EH (cell line): ENCODE data around the gene PLCH1.
A peak's percentile ranks its signal among the peaks of the same experiment; 100 is the strongest.

Experiments
- DNase-seq: peaks from one replicate; pipeline ENCODE4 v3.0.0-alpha.2; 2015; ENCODE audit warnings: low read depth

PLCH1 gene

GRCh38 chr3:155372281-155372680 is 372.6 kb downstream of the PLCH1 start:
- no peak for DNase-seq

DNA sequence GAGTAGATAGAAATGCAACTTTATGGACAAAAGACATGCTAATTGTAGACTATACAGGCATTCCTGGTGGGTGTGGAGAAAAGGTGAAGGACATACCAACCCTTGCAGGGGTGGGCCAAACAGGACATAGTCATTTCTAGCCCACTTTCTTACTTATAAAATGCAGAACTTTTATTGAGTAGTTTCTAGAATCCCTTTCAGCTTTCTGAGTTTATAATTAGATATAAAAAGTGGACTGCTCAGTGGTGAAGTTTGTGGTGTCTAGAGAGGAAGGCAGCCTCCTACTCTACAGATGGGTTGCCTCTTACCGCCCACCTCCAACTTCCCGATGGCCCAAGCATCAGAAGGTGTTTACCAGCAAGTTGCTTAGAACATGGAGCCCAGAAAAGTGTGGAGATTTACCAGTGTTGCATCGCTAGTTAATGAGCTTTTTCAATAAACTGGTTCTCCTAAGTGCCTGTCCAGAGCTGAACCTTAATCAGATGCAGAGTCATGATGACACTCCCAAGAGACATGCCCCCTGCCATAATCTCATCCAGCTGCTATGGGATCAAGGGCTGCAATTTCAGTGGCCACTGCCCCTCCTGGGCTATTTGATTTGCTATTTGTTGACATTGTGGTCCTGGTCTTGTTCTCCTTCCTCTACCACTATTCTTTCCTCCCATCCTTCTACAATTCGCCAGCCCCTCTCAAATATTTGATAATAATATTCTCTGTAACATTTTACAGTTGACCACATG is 373.9 kb downstream of the PLCH1 start:
- DNase-seq = no peak

- no peak for DNase-seq
These were observed 374.7 kb downstream of the PLCH1 start for GRCh38 chr3:155370198-155370597.

DNA sequence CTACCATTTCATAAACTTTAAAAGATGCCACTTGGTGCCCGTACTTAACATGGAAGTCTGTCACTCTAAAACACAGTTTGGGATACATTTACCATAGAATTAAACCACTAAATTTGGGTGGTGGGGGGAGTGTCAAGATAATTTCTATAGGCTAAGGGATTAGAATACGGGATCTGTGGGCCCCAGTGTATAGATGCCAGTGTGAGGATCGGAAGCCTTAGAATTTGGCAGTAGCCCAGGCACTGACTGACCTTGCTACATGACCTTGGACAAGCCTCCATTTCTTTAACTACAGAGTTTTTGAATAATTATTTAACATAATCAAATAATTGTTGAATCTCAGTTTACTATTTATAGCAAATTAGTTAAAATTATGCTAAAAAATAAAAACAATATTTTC is 375.1 kb downstream of the PLCH1 start:
- DNase-seq = no peak

DNA sequence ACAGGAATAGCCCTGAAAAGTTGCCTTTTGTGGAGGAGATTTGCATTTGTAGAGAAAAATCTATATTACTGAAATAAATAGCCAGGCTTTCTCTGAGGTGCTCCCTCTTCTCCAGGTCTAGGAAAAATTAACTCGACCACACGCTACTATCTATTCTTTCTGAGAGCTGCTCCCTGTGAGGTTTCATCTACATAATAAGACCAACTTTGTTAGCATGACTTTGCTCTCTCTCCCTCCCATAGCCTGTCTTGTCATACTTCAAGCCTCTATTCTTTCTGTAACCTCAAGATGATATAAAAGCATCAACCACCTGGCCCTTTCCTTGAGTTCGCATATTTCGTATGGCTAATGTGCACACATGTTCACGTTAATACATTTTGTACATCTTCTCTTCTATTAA is 375.6 kb downstream of the PLCH1 start:
- no peak for DNase-seq

DNA sequence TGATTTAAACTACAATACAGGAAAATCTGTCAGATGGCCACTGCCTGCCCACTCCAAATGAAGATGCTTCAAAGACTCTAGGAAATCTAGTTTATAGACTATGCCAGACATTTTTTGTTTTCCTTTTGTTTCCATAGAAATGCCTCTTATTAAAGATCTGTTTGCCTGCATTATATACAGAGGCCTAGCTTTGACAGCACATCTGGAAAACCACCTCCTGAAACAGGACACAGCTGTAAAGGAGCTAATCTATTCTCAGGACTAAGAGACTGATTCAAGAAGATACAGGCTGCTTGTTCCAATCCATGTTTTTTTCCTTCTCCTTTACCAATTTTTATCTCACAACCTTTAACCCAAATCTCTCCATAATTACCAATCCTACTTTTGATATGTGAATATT is 376.1 kb downstream of the PLCH1 start:
- no peak for DNase-seq

DNA sequence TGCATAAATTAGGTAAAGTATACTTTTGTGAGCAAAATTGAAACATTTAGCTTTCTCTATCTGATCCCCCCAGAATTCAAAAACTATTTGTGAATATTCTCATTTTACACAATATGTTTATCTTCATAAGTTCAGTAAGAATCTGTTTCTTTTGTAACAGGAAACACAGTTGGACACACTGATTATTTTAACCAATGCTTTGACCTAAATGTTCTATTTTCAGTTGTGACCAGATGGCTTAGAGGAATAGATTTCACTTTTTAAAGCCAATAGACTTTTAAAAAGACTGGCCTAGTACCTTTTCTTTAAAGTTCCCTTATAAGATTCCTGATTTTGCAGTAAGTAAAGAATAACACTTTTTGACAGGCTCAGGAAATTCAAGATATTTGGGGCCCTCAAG is 377.4 kb downstream of the PLCH1 start:
- DNase-seq = no peak

- no peak for DNase-seq
These were observed 379.6 kb downstream of the PLCH1 start for GRCh38 chr3:155365178-155365783.

DNA sequence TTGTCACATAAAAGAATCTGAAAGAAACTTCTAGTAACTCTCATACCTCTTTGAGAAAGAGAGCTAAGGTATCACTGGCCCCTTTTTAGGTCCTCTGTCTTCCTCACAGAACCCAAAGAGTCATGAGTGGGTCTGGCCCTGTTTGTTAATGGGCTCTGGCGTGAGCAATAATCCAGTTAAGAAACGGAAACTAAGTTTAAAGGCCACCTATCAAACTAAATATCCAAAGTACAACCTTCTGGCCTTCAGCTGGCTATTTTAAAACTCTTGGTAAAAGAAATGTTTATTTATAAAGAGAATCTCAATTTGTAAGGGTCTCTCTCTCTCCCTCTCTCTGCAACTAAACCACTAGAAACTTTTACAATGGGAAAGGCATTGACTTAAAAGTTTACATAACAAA is 380.4 kb downstream of the PLCH1 start:
- DNase-seq = no peak

- DNase-seq = no peak
These were observed 381.2 kb downstream of the PLCH1 start for GRCh38 chr3:155363690-155364070.

GRCh38 chr3:155362808-155363689 is 381.8 kb downstream of the PLCH1 start:
- no peak for DNase-seq

- no peak for DNase-seq
These were observed 384.6 kb downstream of the PLCH1 start for GRCh38 chr3:155360281-155360680.

DNA sequence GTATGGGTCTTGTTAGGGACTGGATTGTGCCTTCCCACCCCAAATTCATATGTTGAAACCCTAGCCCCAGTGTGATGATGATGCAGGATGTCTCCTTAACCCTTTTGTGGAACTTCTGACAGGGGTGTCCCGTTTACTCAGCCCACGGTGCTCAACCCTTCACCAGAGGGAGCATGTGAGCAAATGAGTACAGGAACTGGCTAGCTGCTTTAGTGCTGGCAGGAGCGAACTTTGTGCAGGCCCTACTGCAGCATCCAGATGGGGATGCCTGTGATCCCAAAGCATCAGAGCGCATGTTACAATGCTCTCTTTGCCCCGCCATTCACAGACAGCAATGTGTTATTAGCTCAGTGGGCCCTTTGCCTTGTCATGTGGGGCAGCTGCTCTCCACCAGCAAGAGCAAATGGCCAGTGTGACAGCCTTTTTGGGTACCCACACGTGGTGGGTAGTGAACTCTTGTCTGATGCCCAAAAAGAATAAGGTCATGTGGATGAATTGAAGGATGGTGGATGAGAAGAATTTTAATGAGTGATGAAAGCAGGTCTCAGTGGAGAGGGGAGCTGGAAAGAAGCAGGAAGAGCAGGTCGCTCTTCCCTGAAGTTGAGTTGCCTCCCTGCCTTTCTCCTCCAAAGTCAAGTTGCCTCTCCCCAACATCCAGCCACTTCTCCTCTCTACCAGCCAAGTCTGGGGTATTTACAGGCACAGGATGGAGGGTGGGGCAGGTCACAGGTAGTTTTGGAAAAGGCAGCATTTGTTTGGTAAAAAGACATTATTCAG is 388.1 kb downstream of the PLCH1 start:
- peak; percentile 6 for DNase-seq

- DNase-seq = no peak
These were observed 390.2 kb downstream of the PLCH1 start for GRCh38 chr3:155354658-155355057.

DNA sequence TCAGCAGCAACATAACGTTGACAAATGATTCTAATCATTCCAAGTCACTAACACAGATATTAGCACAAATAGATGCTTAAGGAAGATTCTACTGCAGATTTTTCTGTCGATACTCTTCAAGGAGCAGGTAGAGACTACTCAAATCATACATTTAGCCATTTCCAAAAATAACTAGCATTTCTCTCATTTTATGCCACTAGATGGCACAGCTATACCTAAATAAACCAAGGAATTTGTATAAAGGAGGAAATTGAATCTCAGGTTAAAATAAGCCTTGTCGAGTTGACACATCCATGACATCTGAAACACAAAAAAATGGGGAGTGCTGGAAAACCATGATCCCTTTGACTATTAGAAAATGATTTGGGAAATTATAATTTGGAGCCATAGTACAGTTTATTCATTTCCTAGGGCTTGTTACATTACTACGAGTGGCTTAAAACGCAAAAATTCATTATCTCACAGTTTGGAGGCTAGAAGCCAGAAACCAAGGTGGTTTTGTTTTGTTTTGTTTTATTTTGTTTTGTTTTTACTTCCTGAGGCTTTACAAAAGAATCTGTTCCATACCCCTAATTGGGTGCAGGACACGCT is 391.9 kb downstream of the PLCH1 start:
- DNase-seq = peak; percentile 39

- no peak for DNase-seq
These were observed 394.3 kb downstream of the PLCH1 start for GRCh38 chr3:155350571-155350970.

GRCh38 chr3:155347901-155348300 is 397.0 kb downstream of the PLCH1 start:
- no peak for DNase-seq

DNA sequence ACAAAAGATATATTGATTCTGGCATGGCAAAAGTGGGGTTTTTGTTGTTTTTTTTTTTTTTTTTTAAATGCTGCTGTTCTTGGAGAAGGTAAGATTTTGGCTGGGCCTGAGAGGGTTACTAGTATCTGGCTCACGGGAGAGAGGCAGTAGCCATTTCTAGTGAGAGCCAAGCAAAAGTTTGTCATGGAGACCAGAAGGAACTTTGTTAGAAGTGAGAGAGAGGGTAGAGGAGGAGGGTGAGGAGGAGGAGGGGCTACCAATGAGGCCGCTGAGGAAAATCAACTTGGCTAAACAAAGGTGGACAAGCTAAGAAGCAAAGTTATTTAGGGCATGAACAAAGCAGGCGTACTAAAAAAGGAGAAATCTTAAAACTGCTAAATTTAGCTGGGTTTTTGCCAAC is 402.5 kb downstream of the PLCH1 start:
- no peak for DNase-seq

DNA sequence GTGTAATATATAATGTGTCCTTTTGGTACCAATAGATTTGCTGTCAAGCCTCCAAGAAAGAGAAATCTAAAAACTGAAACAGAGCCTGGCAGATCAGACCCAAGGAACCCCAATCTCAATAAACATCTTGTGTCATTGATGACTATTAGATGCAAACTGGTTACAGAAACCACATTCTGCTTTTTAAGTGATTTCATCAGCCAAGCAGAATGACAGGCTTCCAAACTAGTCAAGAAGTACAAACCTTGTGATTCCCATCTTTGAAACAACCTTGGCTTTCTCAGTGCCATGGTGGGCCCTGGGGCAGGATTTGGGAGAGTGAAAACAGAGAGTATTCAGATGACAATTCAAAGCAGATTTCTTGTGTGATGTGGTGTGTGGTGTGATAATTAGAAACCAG is 405.8 kb downstream of the PLCH1 start:
- no peak for DNase-seq

GRCh38 chr3:155335724-155336354 is 409.0 kb downstream of the PLCH1 start:
- DNase-seq = no peak
